Parathyroid adenoma (tissue), 2 donors: ENCODE data around the gene BPIFB6.

ENCODE experiments used
- H2AFZ ChIP-seq: fragments of 300-600 bp; sonication (generic); one replicate; pipeline ENCODE4 v1.7.0; 2017; ENCODE audit warnings: antibody characterized with exemption, mild to moderate bottlenecking
- H3K27ac ChIP-seq: fragments of 300-600 bp; sonication (generic); one replicate; pipeline ENCODE4 v1.7.0; 2017
- H3K27me3 ChIP-seq: fragments of 300-600 bp; sonication (generic); one replicate; pipeline ENCODE4 v1.7.0; 2017; ENCODE audit warnings: low read length; ENCODE audit not compliant: control insufficient read depth, insufficient read depth
- H3K36me3 ChIP-seq: fragments of 300-600 bp; sonication (generic); one replicate; pipeline ENCODE4 v1.7.0; 2017; ENCODE audit warnings: low read length; ENCODE audit not compliant: control insufficient read depth, insufficient read depth
- H3K4me1 ChIP-seq: fragments of 300-600 bp; sonication (generic); one replicate; pipeline ENCODE4 v1.7.0; 2017; ENCODE audit warnings: control low read depth
- H3K4me2 ChIP-seq: fragments of 300-600 bp; sonication (generic); one replicate; pipeline ENCODE4 v1.7.0; 2017; ENCODE audit warnings: low read length
- H3K4me3 ChIP-seq: fragments of 300-600 bp; sonication (generic); one replicate; pipeline ENCODE4 v1.7.0; 2017; ENCODE audit warnings: low read depth, low read length
- H3K79me2 ChIP-seq: fragments of 300-600 bp; sonication (generic); one replicate; pipeline ENCODE4 v1.7.0; 2017; ENCODE audit warnings: control low read depth
- H3K9ac ChIP-seq: fragments of 300-600 bp; sonication (generic); one replicate; pipeline ENCODE4 v1.7.0; 2017; ENCODE audit warnings: mild to moderate bottlenecking
- H3K9me3 ChIP-seq: fragments of 300-600 bp; sonication (generic); one replicate; pipeline ENCODE4 v1.7.0; 2017; ENCODE audit warnings: low read length; ENCODE audit not compliant: control insufficient read depth
- CTCF ChIP-seq: fragments of 300-600 bp; sonication (generic); IDR thresholded peaks from one replicate; pipeline ENCODE4 v1.7.0; 2017; ENCODE audit warnings: antibody characterized with exemption, mild to moderate bottlenecking
- donor health status: primary hyperparathyroidism.

BPIFB6 gene

DNA sequence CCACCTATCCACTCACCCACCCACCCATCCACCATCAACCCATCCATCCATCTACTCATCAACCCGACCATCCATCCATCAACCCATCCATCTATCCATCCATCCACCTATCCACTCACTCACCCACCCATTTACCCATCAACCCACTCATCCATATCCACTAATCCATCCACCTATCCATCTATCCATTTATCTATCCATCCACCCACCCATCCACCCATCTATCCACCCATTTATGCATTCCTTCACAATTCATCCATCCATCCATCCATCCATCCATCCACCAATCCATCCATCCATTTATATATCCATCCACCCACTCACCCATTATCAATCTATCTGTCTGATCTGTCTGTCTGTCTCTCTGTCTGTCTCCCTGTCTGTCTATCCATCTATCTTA is 62.1 kb downstream of the BPIFB6 start:
- Histone ChIP-seq H3K4me2 (no peak overlapping the region), H3K79me2 (no peaks in the 10 kb centered on the region), H3K9ac (no peak overlapping the region), H3K36me3 (no peaks in the 10 kb centered on the region), H3K4me3 (no peak overlapping the region), H3K9me3 (no peaks in the 10 kb centered on the region), H3K27me3 (no peaks in the 10 kb centered on the region), H3K27ac (no peak overlapping the region), H2AFZ (no peak overlapping the region), H3K4me1 (no peaks in the 10 kb centered on the region)
- TF ChIP-seq CTCF, result no peak
